Skin epidermis (tissue), 12 donors: ENCODE measurements around the gene PSMD10.
A peak's percentile ranks its signal among the peaks of the same experiment; 100 is the strongest.

Source experiments
- H3K27ac ChIP-seq, 21 experiments: fragments of 200-600 bp; sonication (generic) in 11 of 21; one replicate each; pipeline ENCODE4 v1.5.0; 2020; ENCODE audit warnings: mild to moderate bottlenecking in 3 of 21, inconsistent platforms in 2 of 21, moderate library complexity in 2 of 21
- H3K4me3 ChIP-seq, 7 experiments: fragments of 200-600 bp; sonication (generic) in 2 of 7; one replicate each; pipeline ENCODE4 v1.5.0; 2020; ENCODE audit warnings: inconsistent platforms in 2 of 7, mild to moderate bottlenecking in 2 of 7, moderate library complexity in 1 of 7

The PSMD10 gene, protein sequence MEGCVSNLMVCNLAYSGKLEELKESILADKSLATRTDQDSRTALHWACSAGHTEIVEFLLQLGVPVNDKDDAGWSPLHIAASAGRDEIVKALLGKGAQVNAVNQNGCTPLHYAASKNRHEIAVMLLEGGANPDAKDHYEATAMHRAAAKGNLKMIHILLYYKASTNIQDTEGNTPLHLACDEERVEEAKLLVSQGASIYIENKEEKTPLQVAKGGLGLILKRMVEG

DNA sequence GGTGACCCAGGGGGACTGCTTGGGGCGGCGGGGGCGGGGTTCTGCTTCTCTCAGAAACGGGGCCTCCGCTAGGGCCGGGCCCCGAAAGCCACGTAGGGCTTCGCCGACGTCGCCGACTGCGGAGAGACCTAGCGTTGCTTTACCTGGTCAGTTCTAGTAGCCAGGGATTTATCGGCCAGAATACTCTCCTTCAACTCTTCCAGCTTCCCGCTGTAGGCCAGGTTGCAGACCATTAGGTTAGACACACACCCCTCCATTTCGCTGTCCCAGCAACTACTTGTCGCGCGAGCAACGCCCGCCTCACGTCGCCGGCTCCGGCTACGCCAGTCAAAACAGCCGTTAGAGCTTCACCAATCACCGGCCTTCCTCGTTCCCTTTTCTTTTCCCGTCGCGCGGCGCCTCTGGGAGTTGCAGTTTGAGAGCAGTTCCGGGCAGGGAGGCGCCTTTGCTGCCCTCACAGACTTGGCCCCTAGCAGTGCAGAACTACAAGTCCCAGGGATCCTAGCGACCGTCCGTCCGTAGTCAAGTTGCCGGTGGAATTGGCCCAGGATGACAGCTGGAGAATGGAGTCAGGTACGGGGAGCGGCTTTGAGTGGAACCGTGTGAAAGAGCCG, at the start of gene PSMD10, which contains the start of gene ATG4A:
Gene PSMD10, minus strand, starts transcription at position 279 of the 614 bp plus-strand sequence. Its CDS starts 22 bp downstream, at position 257.
Gene ATG4A, plus strand, starts transcription at position 515 of the 614 bp plus-strand sequence. Its CDS starts 49 bp downstream, at position 564.
- Histone ChIP-seq H3K27ac (peak within 1 kb of the TSS in 20 of 21 experiments; percentile 64 to 89 (median 82)), H3K4me3 (peak within 1 kb of the TSS; percentile 51 to 68 (median 54))

DNA sequence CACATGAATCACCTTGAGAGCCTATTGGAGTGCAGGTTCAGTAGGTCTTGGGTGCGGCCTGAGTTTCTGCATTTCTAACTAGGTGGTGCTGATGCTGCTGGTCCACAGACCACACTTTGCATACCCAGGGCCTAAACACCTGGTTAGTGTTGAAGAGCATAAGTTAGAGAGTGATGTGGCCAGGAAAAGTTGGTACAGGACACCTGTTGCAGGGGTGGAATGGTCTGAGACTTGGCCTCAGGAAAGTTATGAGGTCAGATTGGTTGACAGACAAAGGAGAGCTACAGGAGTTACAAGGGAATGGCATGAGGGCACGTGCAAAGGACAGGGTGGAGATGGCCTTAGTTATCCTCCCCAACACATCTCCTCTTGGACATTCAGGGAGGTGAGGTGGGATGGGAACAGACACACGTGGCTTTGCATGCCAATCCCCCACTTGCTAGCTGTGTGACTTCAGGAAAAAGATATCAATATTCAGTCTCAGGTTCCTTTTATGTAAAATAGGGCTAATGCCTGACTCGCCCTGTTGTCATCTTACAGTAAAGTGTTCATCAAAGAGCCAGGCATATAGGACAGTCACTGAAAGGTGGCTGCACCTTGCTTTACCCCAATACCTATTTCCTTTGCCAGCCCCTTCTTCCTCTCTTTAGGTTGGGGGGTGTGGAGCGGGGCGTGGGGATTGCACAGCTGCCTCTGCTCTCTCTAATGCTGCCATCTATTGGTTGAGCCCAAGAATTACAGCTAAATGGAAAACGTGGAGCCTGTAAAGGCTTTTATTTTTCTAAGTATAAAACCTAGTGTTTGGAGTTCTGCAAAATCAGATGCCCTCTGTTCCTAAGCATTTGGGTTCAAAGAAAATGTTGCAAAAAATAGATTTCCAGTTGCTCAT, 47.7 kb upstream of the PSMD10 start:
- no peak overlapping the region for H3K4me3 ChIP-seq
- no peak overlapping the region for H3K27ac ChIP-seq

DNA sequence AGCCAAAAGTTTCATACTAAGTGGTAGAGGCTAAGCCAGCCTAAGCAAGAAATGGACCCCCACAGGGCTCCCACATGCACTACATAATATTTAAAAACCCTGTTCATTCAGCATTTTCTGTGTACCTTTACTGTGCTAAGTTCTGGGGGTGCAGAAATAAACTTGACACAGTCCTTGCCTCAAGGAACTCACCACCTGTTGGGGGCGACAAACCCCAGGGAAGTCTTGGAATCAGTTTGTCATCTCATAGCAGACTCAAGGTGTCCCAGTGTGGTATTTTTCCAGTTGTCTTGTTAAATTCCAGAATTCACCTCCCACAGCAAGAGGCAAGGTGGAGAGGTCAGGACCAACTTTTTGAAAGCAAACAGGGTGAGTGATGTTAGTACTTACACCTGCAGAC, 43.4 kb upstream of the PSMD10 start:
- H3K4me3 ChIP-seq, result no peak overlapping the region
- H3K27ac ChIP-seq, result no peak overlapping the region

DNA sequence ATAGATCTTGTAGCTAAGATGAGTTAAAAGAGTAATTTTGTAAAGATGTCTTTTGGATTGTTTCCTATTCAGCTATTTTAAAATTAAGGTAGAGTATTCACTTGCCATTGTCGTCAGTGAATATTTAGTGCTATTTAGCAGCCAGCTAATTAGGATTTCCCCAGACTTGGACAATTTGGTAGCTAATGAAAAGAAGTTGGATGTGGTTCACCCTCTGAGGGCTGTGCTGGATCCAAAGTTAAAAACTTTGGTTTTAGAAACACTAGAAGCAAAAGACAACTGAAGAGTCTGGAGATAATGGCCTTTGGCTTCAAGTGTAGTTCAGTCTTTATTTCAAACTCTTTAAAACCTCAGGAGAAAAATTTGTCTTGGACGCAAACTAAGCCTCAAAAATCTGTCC, 41.5 kb upstream of the PSMD10 start:
- Histone ChIP-seq H3K27ac (no peak overlapping the region), H3K4me3 (no peak overlapping the region)

GRCh38 chrX:108132034-108132433, 40.7 kb upstream of the PSMD10 start:
- no peak overlapping the region for H3K4me3 ChIP-seq
- H3K27ac ChIP-seq, result no peak overlapping the region

GRCh38 chrX:108131471-108131870, 40.1 kb upstream of the PSMD10 start:
- Histone ChIP-seq H3K27ac (no peak overlapping the region), H3K4me3 (no peak overlapping the region)

- Histone ChIP-seq H3K4me3 (no peak overlapping the region), H3K27ac (no peak overlapping the region)
These were observed 39.5 kb upstream of the PSMD10 start for GRCh38 chrX:108130889-108131288.

DNA sequence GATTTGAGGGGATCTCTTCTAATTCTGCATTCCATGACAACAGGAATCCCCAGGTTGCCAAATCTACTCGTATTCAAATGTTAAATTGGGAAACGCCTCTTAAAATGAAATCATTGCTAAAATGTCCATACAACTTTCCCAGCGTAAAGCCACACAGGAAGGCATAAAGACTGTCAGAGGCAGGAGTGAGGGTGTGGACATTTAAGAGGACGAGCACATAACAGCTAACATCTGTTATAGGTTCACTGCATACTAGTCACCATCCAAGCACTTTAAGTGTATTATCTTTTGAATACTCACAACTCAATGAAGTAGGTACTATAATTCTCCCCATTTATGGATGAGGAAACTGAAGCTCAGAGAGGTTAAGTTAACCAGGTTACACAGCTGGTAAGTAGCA, 35.8 kb upstream of the PSMD10 start:
- Histone ChIP-seq H3K4me3 (no peak overlapping the region), H3K27ac (no peak overlapping the region)

GRCh38 chrX:108126661-108127060, 35.3 kb upstream of the PSMD10 start:
- Histone ChIP-seq H3K4me3 (no peak overlapping the region), H3K27ac (no peak overlapping the region)

GRCh38 chrX:108123591-108124366, 32.4 kb upstream of the PSMD10 start:
- Histone ChIP-seq H3K27ac (peak overlapping the region in 5 of 21 experiments; percentile 5 to 62 (median 26)), H3K4me3 (no peak overlapping the region)

DNA sequence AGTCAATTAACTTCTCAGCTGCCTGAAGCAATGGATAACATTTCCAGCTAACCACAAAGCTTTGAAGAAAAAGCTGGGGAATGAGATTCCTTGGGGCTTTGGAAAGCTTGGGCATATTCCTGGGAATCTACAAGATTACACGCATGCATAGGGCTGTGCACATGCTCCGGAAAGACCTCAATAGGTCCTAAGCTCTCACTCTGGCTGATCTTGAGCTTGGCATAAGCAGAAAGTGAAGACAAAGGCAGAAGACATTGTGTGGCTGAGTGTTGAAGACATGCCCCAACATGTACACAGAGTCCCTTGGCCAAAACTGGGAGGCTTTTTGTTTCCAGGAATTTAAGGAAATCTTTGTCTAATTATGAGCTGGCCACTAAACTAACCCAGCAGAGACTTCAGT, 31.4 kb upstream of the PSMD10 start:
- Histone ChIP-seq H3K27ac (peak overlapping the region in 3 of 21 experiments; percentile 29 to 62 (median 50)), H3K4me3 (no peak overlapping the region)

DNA sequence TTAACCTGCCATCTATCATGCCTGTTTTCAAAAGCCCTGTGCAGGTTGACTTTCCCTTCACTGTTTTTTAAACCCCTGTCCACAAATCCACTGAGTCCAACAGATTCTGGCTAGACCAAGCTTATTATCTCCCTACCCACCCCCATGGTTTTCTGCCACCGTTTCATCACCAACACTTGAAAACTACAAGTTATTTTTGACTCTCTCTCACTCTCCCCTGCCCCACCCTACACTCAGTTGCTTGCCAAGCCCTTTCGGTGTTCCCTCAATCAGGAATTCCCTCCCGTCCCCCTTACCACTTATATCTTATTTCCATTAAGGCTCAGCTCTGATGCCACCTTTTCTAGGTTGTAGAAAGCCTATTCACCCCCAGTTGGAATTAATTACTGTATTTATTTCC, 29.9 kb upstream of the PSMD10 start:
- H3K4me3 ChIP-seq, result no peak overlapping the region
- no peak overlapping the region for H3K27ac ChIP-seq

- Histone ChIP-seq H3K27ac (no peak overlapping the region), H3K4me3 (no peak overlapping the region)
These were observed 26.6 kb upstream of the PSMD10 start for GRCh38 chrX:108117988-108118387.

DNA sequence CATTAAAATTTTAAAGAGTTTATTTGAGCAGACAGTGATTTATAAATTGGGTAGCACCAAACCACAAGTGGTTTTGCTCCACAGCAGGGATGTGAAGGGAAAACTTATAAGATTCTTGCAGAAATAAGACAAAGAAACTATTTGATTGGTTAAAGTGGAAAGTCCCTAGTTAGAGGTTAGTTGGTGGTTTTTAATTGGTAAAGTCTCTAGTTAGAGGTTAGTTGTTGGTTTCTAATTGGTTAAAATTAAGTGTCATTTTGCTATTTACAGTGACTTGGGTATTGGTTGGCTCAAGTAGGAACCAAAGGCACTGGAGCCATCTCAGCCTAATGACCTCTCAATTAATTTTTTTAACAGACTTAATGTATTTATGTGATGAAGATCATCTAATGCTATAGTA, 23.2 kb upstream of the PSMD10 start:
- Histone ChIP-seq H3K27ac (no peak overlapping the region), H3K4me3 (no peak overlapping the region)

DNA sequence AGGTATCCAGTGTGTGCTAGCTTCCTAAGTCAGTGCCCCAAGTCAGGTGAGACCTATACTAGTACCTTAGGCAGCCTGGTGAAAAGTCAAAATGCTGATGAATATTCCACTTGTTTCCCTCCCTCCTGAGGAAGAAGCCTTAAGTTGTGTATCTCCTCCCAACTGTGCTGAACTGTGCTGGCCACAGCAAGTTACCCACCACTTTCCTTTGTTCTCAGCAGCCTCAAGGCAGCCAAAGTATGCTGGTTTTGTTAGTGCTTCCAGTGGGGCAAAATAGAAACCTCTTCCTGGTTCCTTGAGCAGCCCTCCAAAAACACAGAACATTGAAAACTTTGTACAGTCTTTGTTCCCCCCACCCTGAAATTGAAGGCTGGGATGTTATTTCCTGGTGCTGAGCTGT, 14.1 kb upstream of the PSMD10 start:
- no peak overlapping the region for H3K4me3 ChIP-seq
- H3K27ac ChIP-seq, result no peak overlapping the region

DNA sequence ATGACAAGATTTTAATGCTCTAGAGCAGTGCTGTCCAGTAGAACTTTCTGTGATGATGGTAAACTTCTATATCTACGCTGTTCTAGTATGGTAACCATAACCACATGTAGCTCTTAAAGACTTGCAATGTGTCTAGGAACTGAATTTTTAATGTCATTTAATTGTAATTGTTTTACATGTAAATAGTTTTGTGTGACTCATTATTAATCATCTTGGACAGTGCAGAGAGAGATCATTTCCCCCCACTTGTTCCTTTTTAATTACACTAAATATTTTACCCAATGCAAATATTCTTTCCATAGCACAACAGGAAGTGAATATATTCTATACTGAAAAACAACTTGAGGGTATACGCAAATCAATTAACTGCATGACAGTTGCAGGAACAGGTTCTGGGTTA, 6.0 kb upstream of the PSMD10 start:
- Histone ChIP-seq H3K4me3 (no peak overlapping the region), H3K27ac (no peak overlapping the region)

- Histone ChIP-seq H3K4me3 (peak overlapping the region; percentile 51 to 68 (median 54)), H3K27ac (peak overlapping the region in 17 of 21 experiments; percentile 8 to 89 (median 67))
These were observed 543 bp upstream of the PSMD10 start for GRCh38 chrX:108091878-108092291.

DNA sequence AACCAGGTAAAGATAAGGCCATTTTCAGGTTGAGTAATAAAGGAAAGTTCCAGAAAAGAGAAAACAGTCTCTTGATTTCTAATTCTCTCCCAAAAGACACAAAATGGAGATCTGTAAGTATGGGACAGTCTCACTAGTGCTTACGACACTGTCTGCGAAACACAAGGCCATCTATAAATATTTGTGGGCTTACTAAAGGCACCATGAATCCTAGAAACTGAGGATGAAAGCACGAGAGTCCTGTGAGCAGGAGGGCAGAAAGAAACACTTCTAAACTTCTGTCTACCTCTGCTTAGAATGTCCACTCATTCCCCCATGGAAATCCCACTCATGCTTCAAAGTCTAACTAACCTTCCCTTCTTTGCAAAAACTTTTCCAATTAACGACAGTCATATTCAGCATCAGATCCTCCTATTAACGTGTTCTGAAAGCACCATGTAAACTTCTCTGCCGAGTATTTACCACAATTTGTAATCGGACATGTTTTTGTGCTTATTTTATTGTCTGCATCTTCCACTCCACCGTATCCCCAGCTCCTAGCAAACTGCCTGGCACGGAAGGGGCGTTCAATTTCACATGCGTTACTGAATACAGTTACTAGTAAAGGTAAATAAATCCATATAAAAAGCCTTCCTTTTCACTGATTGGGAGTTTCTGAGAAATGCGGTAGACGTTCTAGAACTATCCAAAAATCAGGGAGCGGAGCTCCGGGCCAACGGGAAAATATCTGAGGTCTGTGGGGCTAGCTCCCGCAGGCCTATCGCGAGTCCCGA, 665 bp downstream of the PSMD10 start:
- peak overlapping the region; percentile 51 to 68 (median 54) for H3K4me3 ChIP-seq
- H3K27ac ChIP-seq, result peak overlapping the region in 20 of 21 experiments; percentile 64 to 89 (median 82)

DNA sequence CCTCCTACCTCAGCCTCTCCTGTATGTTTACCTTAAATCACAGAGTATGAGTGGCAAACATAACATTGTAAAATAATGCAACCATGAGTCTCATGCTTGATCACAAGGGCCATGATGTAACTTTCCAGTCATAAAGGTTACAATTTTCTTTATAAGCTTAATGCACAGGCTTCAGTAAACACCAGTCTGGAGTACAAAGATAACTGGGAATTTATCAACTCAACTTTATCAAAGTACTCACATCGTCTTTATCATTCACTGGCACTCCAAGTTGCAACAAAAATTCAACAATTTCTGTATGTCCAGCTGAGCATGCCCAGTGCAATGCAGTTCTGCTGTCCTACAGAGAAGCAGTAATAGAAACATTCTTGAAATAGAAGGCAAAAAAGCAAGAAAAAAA, 2.8 kb downstream of the PSMD10 start:
- no peak overlapping the region for H3K27ac ChIP-seq
- H3K4me3 ChIP-seq, result no peak overlapping the region
